GM19397 (cell line): ENCODE data around the gene F10.
"Not testable (repeated sequence)": the region's sequence is repeated elsewhere in the genome, so short reads cannot be mapped to it uniquely, and the experiment has no call there.

Experiments used
- ATAC-seq: cut with Tn5 transposase; IDR thresholded peaks from one replicate; pipeline ENCODE4 v1.9.1; 2021; ENCODE audit warnings: mild to moderate bottlenecking, moderate library complexity; ENCODE audit not compliant: unreplicated experiment

F10 gene

DNA sequence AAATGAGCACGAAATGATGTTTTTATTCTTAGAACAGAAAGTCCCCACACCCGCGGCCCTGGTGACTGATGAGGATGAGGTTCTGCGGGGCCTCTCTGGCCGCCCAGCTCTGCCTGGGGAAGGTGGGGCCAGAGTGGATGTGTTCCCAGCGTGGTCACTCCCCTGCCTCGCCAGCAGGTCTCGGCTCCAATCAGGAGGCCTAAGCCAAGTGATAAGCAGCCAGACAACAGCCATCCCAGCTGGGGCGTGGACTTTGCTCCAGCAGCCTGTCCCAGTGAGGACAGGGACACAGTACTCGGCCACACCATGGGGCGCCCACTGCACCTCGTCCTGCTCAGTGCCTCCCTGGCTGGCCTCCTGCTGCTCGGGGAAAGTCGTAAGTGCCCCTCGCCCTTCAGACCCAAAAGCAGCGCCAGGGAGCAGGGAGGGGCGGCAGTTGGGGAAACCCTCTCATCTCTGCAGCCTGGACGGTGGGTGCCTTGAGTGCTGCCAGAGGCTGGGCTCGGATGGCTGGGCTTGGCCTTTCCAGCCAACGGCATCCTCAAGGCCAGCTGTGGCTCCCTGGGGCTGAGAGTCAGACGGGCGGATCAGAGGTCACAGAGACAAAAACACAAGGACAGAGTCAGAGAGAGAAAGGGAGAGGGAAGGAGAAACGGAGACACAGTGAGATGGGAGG, at the start of gene F10:
Gene F10 (plus strand): TSS at position 250 of the 676 bp plus-strand sequence. CDS start 57 bp downstream, at position 307.
- no peak for ATAC-seq

GRCh38 chr13:113073942-113074341, 48.7 kb upstream of the F10 start:
- no peak for ATAC-seq

- no peak for ATAC-seq
Measured at GRCh38 chr13:113074401-113074800, 48.2 kb upstream of the F10 start.

DNA sequence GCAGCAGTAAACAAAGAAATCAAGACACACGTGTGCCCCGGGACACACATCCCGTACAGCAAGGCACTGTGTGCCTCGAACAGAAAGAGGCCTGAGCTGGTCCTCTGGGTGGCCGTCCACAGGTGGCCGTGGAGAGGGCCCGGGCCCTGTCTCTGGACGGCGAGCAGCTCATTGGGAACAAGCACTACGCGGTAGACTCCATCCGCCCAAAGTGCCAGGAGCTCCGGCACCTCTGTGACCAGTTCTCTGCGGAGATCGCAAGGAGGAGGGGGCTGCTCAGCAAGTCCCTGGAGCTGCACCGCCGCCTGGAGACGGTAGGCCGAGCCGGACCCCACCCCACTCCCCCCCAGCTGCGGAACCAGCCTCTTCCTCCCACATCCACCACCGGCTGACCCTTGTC, 47.7 kb upstream of the F10 start:
- ATAC-seq, result no peak

DNA sequence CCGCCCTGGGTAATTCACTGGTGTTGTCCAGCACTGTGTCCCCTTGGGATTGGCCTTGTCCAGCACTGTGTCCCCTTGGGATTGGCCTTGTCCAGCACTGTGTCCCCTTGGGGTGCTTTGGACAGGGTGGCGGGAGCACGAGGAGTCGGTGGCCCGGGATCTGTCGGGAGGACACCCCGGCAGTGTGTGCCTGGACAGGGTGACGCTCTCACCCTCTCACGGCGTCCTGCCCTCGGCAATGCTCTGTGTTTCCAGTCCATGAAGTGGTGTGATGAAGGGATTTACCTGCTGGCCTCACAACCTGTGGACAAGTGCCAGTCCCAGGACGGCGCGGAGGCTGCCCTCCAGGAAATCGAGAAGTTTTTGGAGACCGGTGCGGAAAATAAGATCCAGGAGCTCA, 46.9 kb upstream of the F10 start:
- no peak for ATAC-seq

DNA sequence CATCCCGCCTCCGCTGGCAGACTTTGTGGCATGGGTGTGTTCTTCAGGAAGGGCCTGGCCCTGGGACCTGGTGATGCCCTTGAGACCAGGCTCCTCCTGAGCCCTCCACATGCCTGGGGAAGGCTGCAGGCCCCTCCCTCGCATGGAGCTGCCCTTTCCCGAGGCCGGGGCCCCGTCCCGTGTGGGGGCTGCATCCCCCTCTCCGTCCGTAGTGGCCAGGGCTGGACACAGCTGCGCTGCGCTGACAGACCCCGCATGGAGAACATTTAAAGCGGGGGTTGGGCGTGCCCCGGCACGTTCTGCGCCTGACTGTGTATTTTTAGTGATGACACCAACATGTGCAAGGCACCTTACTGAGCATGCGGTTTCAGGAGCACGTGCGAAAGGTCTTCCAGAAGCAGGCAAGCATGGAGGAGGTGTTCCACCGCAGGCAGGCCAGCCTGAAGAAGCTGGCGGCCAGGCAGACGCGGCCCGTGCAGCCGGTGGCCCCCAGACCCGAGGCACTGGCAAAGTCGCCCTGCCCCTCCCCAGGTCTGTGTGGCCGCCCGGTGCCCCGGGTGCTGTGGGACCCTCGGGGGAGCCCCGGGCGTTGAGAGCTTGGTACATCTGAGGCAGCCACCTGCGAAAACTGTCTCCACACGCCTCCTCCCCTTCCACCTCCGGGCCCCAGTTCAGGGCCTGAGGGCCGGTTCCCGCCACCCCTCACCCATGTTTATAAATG, 45.8 kb upstream of the F10 start:
- ATAC-seq, result no peak

DNA sequence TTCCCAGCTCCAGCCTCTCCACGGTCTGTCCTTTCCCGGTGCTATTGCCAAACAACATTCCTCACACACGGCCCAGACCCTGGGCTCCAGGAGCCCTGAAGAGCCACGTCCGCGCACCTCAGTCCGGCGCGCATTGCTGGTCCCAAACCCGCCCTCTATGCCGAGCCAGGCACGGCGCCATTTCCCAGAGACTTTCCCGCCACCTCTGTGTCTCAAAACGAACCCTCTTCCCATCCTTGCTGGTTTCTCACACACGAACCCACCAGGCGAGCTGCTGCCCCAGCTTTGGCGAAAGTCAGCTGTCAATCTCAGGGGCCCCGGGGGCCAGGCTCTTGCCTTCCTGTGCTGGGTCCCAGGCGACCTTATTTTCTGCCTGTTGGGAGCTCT, 45.0 kb upstream of the F10 start:
- no peak for ATAC-seq

- no peak for ATAC-seq
Measured at GRCh38 chr13:113077953-113078901, 44.4 kb upstream of the F10 start.

- ATAC-seq, result no peak
Measured at GRCh38 chr13:113078902-113079780, 43.5 kb upstream of the F10 start.

DNA sequence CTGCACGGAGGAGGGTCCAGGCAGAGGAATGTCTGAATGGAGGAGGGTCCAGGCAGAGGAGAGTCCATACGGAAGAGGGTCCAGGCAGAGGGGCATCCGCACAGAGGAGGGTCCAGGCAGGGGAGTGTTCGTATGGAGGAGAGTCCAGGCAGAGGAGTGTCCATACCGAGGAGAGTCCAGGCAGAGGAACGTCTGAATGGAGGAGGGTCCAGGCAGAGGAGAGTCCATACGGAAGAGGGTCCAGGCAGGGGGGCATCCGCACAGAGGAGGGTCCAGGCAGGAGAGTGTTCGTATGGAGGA, 42.9 kb upstream of the F10 start:
- ATAC-seq, result not testable (repeated sequence)

DNA sequence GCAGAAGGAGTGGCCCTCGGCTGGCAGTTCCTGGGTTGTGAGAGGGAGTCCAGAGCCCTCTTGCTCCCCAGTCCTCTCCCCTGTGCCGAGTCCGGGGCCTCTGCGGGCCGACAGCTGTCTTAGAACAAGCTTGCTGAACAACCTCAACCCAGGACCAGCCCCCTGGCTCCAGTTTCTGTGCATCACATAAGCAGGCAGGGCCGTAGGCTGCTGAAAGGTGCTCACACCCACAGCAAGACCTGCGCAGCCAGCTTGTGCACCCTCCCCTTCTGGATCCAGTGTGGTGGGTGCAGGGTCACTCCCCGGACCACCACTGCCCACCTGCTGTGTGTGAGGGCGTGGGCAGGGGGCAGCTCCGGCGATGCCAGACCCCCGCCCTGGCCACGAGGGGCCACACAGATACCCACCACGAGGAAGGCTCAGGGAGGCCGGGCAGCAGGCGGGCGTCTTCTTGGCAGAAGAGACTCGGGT, 42.2 kb upstream of the F10 start:
- ATAC-seq, result no peak

- no peak for ATAC-seq
Measured at GRCh38 chr13:113080901-113081521, 41.6 kb upstream of the F10 start.

DNA sequence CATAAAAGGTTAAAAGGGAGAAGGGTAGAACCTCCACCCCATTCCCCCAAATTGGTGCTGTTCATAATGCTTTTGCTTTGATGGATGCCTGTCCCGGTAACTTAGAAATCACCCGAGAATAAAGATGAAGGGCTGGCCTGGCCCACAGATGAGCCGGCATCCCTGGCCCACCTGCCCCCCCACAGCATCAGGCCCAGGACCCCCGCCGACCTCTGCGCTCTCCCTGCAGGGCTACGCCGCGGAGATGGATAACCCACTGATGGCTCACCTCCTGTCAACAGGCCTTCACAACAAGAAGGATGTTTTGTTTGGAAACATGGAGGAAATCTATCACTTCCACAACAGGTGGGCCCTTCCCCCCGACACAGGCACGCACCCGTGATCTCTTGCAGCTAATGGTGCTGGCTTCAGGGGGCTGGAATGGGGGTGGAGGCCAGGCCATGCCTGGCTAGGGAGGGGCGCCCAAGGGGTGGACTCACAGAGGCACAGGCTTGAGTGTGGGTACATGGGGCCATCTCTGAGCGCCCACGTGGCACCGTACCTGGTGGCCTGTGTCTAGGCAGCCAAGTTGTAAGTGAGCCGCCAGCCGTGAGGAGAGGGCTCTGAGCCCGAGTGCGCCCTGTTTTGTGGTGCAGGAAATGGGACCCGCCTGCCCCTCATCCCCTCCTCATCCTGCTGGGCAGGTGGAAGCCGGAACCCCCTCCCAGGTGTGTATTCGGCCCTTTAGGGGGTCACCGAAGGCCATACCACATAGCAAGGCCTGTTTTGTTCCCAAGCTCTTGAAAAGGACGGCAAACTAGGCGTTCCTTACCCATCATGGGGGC, 40.2 kb upstream of the F10 start:
- no peak for ATAC-seq

DNA sequence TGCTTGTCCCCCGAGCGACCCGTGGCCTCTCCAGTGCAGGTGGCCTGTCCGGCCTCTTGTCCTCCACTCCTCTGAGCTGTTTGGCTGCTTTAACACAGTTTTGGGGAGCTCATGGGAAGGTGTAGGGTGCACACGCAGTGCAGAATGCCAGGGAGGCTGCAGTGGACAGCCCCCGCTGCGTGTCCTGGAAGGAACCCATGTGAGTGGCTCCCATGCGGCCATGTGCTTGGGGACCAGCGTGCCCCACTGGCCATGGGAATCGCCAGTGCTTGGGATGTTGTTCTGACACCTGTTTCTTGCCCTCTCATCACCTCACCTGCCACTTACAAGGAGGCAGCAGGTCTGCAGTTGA, 39.6 kb upstream of the F10 start:
- no peak for ATAC-seq

- ATAC-seq, result no peak
Measured at GRCh38 chr13:113083402-113084061, 39.1 kb upstream of the F10 start.

DNA sequence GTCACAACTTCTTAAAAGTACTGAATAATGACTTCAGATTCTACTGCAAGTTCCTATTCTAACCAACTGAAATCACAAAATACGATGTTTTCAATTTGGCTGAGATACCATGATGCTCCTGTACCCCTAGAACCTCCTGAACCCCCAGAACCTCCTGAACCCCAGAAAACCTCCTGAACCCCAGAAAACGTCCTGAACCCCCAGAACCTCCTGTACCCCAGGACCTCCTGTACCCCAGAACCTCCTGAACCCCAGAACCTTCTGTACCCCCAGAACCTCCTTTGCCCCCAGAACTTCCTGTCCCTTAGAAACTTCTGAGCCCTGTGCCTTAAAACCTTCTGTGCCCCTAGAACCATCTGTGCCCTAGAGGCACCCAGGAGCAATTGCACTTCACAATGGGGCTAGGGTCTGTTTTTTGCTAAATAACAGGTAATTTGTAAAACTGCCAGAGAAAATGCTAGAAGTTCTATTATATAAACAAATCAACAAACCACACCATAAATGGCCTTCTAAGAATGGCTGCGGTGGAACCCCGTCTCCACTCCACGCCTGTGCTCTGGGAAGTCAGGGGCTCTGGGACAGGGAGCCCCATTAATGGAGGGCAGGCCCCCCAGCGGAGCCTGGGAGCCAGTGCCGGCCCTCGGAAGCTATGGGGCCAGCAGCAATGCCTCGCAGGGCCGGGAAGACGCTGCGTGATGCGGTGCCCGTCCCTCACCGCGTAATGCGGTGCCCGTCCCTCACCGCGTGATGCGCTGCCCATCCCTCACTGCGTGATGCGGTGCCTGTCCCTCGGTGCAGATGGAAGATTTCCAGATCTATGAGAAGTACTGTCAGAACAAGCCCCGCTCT, 38.3 kb upstream of the F10 start:
- no peak for ATAC-seq

GRCh38 chr13:113084943-113085540, 37.6 kb upstream of the F10 start:
- no peak for ATAC-seq
